ENCODE results near the gene ISCA1. TPM values are rescaled to one million over a fixed set of nuclear protein-coding genes. Genes with fewer than 3 reads are reported as not detected.
A peak's percentile ranks its signal among the peaks of the same experiment; 100 is the strongest.
"Not testable (repeated sequence)": the region's sequence is repeated elsewhere in the genome, so short reads cannot be mapped to it uniquely, and the experiment has no call there.

ISCA1 gene
- polyA plus RNA-seq (2013, experiment 1 of 2; ENCODE audit: insufficient read length), result 22.5 TPM
- 24.0 TPM for polyA plus RNA-seq (2013, experiment 2 of 2; ENCODE audit: insufficient read length)

DNA sequence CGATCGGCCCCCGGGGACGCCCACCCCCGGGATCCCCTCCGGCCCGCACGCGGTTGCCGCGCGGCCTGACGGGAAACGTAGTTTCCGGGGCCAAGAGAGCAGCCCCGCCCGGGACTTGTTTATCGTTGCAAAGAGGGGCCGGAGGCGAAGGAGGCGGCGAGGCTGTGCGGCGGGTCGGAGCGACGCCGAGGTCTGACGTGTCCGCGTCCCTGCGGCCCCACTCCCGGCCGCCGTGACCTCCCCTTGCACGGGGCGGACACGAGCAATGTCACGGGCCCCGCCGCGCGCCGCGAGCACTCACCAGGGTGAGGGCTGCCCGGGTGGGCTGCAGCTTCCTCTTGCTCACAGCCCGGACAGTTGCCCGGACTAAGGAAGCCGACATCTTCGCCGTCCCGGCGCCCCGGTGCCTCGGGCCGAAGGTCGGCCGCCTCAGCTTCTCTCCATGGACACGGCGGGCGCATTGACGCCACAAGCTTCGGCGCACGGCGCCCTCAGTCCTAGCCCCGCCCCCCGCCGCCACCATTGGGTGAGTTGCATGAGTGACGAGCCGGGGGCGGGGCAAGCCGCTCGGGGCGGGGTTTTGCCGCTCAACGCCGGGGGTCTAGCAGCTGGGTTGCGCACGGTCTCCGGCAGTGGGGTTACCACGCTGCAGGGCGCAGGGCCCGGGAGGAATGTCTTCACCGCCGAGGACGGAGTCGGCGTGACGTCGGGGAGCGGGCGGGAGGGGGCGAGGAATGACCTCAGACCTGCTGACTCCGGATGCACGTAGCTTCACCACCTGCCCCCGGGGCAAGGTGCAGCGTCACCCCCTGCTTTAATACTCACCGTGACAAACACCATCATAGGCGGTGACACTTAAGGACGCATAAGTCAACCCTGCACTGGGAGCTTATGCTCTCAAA, at the start of gene ISCA1:
ISCA1 (minus strand) TSS at position 462 of the 902 bp plus-strand sequence; CDS start at position 382, 80 bp downstream.
- DNase-seq, result peak; percentile 93

DNA sequence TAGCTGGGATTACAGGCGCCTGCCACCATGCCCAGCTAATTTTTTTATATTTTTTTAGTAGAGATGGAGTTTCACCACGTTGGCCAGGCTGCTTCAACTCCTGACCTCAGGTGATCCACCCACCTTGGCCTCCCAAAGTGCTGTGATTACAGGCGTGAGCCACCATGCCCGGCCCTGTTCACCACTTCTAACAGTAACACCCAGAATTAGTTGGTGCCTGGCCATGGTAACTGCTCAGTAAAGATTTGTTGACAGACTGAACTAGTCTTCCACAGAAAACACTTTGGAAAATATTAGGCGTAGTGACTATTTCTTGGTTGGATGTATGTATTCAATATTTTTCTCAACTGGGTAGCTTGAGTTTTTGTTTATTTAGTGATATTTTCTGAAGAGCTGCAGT, 47.8 kb upstream of the ISCA1 start:
- no peak for DNase-seq

DNA sequence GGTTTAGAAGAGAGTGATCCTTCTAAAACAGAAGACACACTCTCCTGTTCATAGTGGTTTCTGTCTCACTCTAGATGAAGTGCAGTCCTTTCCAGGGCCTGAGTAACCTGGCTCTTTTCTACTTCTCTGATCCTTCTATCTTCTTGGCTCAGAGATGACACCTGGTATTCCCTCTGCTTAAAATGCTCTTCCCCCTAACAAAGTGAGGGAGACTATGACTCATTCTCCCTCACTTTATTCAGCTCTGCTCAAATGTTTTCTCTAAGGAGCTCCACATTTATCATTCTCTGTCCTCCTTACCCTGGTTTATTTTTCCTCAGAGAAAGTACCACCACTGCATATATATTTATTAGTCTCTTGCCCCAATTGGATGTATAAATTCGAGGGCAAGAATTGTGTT, 47.3 kb upstream of the ISCA1 start:
- DNase-seq, result no peak

DNA sequence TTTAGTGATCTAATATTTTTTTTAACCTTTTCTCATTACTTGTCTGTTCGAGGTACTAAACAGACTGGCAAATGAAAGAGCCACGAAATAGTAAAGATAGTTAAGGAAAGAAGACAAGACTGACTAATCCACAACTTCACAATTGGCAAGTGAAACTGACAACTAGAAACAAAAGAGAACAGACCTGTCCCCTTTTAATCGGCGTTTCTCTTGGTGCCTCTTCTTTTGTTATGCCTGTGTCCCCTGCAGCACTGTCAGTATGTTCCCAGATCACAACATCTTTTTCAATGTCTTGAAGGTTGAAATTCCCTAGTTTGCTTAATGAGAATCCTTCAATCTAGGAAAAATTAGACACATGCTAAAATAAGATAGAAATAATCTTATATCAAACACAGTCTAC, 45.8 kb upstream of the ISCA1 start:
- no peak for DNase-seq

DNA sequence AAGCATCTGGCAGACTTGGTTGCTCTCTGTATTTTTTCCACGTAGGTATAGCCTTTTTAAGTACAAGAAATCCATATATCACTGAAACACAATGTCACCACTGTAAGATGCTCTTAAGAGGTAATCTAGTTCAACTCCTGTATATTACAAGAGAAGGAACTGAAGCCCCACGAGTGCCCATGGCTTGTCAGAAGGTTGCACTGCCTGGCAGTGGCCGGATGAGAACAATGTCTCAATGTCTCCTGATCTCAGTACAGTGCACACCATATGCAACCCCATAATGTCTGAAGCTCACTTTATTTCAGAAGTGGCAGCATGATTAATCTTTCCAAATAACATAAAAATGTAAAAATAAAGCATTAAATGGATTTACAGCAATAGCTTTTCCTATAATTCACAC, 44.2 kb upstream of the ISCA1 start:
- DNase-seq, result no peak

DNA sequence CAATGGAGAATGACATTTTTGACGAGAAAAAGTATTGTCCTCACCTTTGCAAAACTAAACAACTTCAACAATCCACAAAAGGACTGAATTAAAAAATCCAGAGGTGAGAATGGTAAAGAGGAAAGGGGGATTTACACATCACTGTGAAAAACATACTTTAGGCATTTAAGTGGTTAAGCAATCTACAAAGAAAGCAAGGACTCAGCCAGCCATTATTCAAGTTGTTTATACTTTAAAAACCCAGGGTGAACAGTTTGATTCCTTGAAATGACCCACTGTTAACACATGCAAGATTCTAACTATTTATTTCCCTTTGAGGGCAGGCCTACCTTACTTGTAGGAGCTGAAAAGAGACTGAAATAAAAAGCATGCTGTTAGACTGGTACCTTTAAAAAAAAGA, 42.6 kb upstream of the ISCA1 start:
- no peak for DNase-seq

DNA sequence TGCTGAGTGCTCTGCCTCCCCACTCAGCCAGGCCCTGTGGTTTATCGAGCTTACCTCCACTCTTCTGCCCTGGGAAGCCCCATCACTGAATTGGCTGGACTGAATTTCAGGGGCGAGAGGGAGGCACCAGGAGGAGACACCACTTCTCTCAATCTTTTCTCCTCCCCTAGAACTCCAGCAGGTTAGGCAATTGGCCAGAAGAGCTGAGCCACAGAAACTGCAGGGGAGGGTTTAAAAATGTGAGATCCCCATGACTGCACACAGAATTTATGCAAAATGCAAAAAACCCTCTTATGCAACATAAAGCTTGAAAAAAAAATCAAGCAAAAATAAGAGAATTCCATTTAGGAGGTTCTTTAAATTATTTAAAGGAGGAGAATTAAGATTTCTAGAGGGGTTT, 42.0 kb upstream of the ISCA1 start:
- DNase-seq, result peak; percentile 82

DNA sequence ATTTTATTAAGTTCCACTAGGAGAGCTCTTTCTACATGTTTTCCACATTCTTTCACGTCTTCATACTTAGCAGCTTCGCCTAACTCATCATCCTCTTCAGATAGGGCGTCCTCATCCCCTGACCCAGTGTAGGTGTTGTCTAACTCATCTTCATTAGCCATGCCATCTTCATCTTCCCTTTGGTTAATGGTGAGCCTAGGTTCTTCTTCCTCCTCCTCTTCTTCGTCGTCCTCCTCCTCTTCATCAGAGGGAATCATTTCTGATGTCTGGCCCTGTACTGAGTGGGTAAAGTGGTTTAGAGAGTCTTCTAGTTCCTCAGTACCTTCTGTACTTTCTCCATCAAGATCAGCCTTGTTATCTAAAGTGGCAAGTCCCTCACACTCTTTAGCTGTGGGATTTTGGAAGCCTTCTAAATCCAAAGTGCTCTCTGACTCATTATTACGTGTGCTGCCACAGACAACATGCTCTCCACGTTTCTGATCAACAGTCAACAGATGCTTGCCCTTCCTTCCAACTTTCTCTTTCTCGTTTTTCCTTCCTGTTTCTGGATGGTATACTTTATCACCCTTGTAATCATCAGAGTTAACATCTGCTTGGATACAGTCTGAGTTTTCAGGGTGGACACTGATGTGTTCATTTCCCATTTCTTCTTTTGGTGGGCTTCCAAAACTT, 40.8 kb upstream of the ISCA1 start:
- peak; percentile 30 for DNase-seq

DNA sequence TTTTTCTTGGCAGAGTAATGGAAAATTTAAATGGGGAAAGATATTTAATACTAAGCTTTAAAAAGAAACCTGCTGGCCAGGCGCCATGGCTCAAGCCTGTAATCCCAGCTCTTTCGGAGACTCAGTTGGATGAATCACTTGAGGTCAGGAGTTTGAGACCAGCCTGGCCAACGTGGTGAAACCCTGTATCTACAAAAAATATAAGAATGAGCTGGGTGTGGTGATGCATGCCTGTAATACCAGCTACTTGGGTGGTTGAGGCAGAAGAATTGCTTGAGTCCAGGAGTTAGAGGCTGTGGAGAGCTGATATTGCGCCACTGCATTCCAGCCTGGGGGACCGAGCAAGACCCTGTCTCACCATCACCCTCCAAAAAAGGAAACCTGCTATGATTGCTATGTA, 39.0 kb upstream of the ISCA1 start:
- DNase-seq, result peak; percentile 97

DNA sequence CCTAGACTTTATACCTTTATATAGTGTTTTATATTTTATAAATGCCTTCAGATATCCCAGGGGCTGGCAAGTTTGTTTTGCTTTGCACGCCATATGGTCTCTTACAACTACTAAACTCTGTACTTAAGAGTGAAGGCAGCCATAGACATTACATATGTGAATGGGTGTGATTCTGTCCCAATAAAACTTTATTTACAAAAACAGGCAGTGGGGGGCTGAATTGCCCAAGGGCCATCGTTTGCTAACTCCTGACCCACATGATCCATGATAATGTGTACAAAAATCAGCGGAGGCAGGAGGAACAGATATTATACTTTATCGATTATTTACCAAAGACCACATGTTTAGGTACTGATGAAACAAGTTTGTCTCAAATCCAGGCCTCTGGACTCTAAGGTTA, 35.8 kb upstream of the ISCA1 start:
- DNase-seq, result no peak

DNA sequence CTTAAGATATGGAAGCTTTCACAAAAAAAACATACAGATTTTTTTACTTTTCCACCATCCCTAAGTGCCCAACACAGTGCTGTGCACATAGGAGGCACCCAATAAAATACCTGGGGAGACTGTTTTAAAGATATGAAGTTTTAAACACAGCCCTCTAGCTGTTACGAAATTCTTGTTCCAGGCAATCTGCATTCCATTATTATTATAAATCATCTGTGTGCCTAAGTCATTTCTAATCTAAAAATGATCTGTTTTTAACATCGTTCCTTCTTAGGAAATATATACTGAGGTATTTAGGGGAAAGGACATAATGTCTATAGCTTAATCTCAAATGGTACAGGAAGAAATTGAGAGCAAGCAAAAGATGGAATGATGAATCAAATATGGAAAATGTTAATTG, 32.7 kb upstream of the ISCA1 start:
- no peak for DNase-seq

DNA sequence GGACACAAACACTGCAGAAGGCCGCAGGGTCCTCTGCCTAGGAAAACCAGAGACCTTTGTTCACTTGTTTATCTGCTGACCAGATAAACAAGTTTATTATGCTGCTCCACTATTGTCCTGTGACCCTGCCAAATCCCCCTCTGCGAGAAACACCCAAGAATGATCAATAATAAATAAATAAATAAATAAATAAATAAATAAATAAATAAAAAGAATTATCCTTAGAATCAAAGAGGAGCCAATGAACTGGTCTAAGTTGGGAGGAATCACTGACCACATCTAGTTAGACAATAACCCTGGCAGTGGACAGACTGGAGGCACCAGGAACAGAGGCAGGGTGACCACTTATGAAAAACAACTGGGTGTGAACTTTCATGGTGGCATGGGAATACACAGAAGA, 30.6 kb upstream of the ISCA1 start:
- DNase-seq, result not testable (repeated sequence)

DNA sequence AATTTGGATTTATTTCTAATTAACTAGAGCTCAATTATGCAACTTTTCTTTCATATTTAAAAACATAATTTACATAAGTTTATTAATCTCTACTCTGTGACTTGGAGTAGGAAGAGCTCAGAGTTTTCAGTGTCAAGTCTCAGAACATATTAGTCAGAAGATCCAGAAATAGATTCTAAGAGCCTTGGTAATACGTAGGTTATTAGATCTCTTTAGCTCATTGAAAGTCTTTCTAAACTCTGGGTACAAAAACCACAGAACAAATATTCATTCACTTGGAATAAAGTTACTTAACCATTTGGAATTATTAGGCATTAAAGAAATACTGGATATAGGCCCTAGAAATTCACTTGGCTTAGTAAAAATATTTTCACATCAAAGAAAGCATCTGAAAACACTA, 26.3 kb upstream of the ISCA1 start:
- no peak for DNase-seq

DNA sequence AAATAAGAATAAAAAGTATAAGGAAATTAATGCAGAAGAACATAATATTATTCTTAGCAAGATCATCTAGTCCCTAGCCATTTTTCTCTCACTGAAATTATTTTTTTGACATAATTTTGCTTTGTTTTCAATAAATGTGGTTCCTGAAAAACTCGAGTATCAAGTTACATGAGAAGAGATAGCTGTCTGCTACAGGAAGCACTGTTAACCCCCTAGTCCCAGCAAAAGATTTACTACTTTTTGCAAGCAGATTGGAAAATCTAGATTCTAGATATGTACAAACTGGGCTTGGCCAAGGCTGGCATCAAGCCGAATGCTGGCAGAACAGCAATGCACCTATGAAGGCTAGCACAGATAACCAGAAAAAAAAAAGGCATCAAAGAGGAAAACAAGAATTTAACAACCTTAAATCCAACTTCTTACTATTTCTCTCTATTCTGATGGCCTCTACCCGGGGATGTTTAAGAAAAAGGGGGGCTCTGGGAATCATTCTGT, 21.9 kb upstream of the ISCA1 start:
- DNase-seq, result no peak

DNA sequence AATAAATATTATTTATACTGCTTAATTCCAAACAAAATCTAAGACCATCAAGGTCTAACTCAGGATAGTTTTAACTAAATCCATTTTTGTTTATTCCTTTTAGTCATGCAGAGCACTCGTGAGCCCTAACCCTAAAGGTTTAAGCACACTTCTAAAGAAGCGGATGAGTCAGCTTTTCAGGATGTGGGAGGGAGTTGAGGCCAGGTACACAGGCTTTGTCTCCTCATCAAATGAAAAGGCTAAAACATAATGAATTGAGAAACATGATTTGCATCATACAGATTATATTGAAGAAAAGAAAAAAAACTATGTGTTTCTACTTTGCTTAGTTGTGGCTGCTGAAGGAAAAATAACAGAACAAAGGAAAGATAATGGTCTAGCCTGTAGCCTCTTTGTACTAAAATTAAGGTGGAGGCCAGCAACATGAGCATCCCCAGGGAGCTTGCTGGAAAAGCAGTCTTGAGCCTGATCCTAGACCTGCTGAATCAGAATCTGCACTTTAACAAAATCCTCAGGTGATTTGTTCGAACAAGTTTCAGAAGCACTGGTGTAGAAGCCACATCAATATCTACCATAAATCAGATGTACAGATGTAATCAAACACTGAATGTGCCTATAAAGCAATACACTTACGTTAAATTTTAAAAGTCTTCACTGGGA, 21.1 kb upstream of the ISCA1 start:
- no peak for DNase-seq

DNA sequence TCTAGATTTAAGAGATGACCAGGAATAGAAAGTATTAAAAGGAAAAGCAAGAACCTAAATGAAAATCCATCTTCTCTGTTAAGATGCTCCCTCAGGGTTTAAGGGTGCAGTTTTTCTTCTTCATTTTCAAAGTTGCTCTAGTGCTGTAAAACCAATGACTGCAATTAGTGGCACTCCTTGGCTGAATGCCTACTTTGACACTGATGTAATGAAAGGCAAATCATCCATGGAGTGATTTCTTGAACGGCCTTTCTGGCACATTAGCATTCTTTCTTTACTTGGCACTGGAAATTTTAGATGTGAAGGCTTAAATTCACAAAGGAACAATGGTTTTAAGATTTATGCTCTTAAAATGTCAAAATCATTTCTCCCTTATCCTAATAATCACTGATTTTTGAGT, 19.3 kb upstream of the ISCA1 start:
- no peak for DNase-seq

DNA sequence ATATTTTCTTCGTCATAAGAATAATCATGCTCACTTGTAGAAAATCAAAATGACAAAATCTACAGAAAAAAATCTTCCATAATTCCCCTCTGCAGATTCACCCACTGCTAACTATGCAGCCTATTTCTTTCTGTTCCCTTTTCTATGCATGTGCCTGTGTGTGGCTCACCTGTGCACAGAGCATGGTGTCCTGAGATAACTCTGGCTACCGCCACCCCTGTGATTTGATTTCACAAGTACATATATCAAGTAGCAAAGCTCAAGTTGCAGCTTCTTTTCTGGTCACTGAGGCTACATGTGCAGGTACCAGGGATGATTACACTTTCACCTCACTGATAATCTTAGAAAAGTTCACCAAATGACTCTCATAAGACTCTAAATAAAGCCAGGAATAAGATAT, 18.4 kb upstream of the ISCA1 start:
- DNase-seq, result no peak

DNA sequence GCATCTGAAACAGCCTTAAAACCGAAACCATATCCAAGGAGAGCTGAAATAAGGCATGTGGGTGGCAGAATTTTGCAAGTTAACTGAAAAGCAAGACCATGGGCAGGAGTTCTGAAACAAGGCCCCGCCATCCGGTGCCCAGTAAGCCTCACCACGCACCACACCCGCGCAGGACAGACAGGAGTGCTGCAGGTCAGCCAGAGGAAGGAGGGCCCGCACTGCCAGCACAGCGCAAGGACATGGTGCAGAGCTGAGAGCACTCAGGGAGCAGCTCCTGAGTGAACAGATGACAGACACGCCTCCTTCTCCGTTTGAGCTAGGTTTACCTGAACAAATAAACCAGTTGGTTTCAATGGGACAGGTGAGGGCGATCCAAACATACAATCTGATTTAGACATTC, 16.5 kb upstream of the ISCA1 start:
- DNase-seq, result no peak

DNA sequence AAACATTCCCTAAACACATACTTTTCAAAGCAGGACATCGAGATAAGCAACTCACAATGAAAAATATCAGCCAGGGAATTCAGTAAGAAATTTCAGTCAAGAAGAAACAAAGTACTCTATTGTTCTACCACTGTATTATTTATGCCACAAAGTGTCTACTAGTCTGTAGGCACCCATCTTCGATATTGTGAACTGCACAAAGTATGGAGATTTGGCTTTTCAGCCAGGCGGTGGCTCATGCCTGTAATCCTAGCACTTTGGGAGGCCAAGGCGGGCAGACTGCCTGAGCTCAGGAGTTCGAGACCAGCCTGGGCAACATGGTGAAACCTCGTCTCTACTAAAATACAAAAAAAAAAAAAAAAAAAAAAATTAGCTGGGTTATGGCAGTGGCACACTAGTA, 8.0 kb upstream of the ISCA1 start:
- not testable (repeated sequence) for DNase-seq

DNA sequence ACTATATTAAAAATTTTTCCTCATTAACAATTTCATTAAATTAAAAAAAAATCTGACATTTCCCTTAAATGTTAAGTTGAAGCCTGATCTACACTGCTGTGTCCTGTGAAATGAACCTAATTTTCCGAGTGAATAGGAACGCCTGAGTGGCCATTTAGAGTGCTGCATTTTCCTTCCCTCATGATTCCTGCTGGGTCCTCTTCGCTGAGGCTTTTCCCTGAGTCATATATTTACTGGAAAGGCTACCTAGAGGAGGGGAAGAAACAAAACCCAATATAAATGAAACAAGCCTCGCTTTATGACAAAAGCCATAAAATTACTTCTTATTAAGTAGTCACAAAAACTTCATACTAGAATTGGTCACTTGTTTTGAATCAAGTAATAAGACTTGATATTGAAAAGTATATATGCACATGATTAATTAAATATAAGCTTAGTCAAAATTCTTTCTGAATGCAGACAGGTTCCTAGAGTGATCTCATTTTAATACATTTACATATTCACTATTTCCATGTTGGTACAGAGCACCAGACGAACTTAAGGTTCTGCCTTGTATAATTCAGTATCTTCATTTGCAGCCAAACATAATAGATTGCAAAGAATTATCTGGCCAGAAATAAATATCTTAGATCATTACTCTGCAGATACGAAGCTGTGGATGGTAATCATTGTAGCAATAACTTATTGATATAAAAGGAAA, 6.3 kb upstream of the ISCA1 start:
- no peak for DNase-seq

DNA sequence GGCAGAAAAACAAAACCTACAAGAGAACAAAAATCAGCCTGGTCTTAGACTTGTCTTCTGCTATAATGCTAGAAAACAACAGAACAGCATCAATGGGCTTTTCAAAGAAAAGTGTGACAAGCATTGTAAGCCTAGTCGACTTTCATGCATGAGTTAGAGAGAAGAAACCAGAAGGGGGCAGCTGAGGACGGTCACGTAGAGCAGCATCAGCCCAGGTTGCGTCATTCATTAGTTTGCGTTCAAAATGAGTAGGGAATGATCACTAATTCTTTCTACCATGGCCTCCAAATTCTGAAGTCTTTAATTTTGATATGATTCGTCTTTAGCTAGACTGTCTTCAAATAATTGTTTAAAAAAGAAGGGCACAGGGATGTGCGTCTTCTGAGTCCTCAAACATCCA, 4.7 kb upstream of the ISCA1 start:
- DNase-seq, result peak; percentile 69

DNA sequence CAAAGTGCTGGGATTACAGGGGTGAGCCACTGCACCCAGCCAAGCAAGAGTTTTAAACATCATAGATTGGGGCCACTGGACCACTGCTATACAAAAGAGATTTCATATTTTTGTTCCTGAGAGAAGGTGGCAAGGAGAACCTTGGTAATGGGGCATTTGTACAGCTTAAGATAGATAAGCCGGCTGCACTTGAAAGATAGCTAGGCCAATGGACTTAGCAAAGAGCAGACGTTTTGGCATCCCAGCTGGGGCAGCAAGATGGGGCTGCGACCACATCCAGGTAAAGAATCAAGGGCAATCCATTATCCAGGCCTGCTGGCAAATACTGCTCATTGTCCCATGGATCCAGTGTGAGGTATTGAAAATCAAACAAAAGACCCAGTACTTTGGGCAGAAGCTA, 3.9 kb upstream of the ISCA1 start:
- DNase-seq, result no peak

DNA sequence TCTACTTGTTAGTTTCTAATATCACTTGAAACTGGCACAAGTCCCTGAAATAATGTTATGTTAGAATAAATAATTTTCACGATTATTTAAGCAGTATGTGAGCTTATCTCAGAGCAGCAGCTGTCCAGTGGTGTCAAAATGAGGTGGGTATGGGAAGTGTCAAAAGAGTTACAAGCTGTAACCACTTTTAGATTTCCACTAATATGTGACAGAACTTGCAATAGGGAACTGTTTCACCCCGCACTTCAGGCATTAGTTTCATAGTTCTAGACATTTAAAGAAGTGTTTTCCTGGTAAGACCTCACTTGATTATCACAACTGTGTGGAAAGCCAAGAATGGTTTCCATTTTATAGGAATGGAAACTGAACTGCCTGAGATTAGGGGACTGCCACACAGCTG, 2.9 kb upstream of the ISCA1 start:
- DNase-seq, result no peak
